ENCODE results near the gene ACTR3C.

Gene ACTR3C

GRCh38 chr7:150336746-150337145 is 13.4 kb upstream of the ACTR3C start:
- no peak for TF ChIP-seq CTCF (IDR thresholded peaks at IDR 0.05; ENCODE audit: low read depth, low read length)
- no peak for DNase-seq
- H3K4me3 ChIP-seq (ENCODE audit: low read depth, low read length) = no peak overlapping the region
- H3K27me3 ChIP-seq (ENCODE audit: insufficient read depth, low read depth, severe bottlenecking) = no peaks in the 10 kb centered on the region
- H3K9me3 ChIP-seq (ENCODE audit: severe bottlenecking) = no peaks in the 10 kb centered on the region
- H3K27ac ChIP-seq = no peak overlapping the region
- peaks cover 23% of the 10 kb centered on the region for H3K36me3 ChIP-seq

- Histone ChIP-seq H3K27me3 (ENCODE audit: insufficient read depth, low read depth, severe bottlenecking) (no peaks in the 10 kb centered on the region), H3K9me3 (ENCODE audit: severe bottlenecking) (no peaks in the 10 kb centered on the region), H3K36me3 (peaks cover 29% of the 10 kb centered on the region), H3K4me3 (ENCODE audit: low read depth, low read length) (no peak overlapping the region), H3K27ac (no peak overlapping the region; the same call in 1 of the 2 replicates)
- no peak for TF ChIP-seq CTCF (IDR thresholded peaks at IDR 0.05; ENCODE audit: low read depth, low read length)
- no peak for DNase-seq
Measured at GRCh38 chr7:150335774-150336112, 12.4 kb upstream of the ACTR3C start.

- DNase-seq = no peak
- H3K27ac ChIP-seq = no peak overlapping the region
- no peaks in the 10 kb centered on the region for H3K9me3 ChIP-seq (ENCODE audit: severe bottlenecking)
- H3K36me3 ChIP-seq = peaks cover 34% of the 10 kb centered on the region
- H3K27me3 ChIP-seq (ENCODE audit: insufficient read depth, low read depth, severe bottlenecking) = no peaks in the 10 kb centered on the region
- TF ChIP-seq CTCF (IDR thresholded peaks at IDR 0.05; ENCODE audit: low read depth, low read length) = no peak
- H3K4me3 ChIP-seq (ENCODE audit: low read depth, low read length) = no peak overlapping the region
Measured at GRCh38 chr7:150335108-150335773, 11.9 kb upstream of the ACTR3C start.

GRCh38 chr7:150334108-150334507 is 10.8 kb upstream of the ACTR3C start:
- DNase-seq = no peak
- Histone ChIP-seq H3K36me3 (peaks cover 46% of the 10 kb centered on the region), H3K4me3 (ENCODE audit: low read depth, low read length) (no peak overlapping the region), H3K27ac (no peak overlapping the region), H3K27me3 (ENCODE audit: insufficient read depth, low read depth, severe bottlenecking) (no peaks in the 10 kb centered on the region), H3K9me3 (ENCODE audit: severe bottlenecking) (no peaks in the 10 kb centered on the region)
- no peak for TF ChIP-seq CTCF (IDR thresholded peaks at IDR 0.05; ENCODE audit: low read depth, low read length)

- no peak overlapping the region for H3K27ac ChIP-seq
- H3K36me3 ChIP-seq = peaks cover 50% of the 10 kb centered on the region
- no peaks in the 10 kb centered on the region for H3K9me3 ChIP-seq (ENCODE audit: severe bottlenecking)
- H3K27me3 ChIP-seq (ENCODE audit: insufficient read depth, low read depth, severe bottlenecking) = no peaks in the 10 kb centered on the region
- DNase-seq = no peak
- TF ChIP-seq CTCF (IDR thresholded peaks at IDR 0.05; ENCODE audit: low read depth, low read length) = no peak
- H3K4me3 ChIP-seq (ENCODE audit: low read depth, low read length) = no peak overlapping the region
Measured at GRCh38 chr7:150333659-150334058, 10.3 kb upstream of the ACTR3C start.

All from WERI-Rb-1 (cell line).